ENCODE data around the gene FCAMR. TPM values are rescaled to one million over a fixed set of nuclear protein-coding genes. Genes with fewer than 3 reads are reported as not detected.

The FCAMR gene
- total RNA-seq, 4 donors from 2014 or later: not detected

GRCh38 chr1:206946261-206946660 lies 24.0 kb downstream of the FCAMR start, which contains the start of gene PIGR:
PIGR (minus strand) TSS chr1:206946466; CDS start chr1:206940531, 5,935 bp downstream.
- TF ChIP-seq POLR2A (IDR thresholded peaks at IDR 0.05): no peak
- TF ChIP-seq CTCF (IDR thresholded peaks at IDR 0.05): no peak
- intact Hi-C loops (cut with DNase I): no loop called here
- peak within 1 kb of the TSS in 1 of 4 donors; percentile 43 for H3K4me3 ChIP-seq
- DNase-seq: no peak
- WGBS, 2 donors: 67 to 77% methylated on average over 5 to 6 of the region's 7 CpGs
- peaks cover 0 to 6% (median 2%) of the 10 kb centered on the region in 3 donors for H3K4me1 ChIP-seq
- H3K27me3 ChIP-seq: peaks cover 0 to 21% (median 0%) of the 10 kb centered on the region in 4 donors
- no peaks in the 10 kb centered on the region for H3K36me3 ChIP-seq
- H3K9me3 ChIP-seq: no peaks in the 10 kb centered on the region
- peak within 1 kb of the TSS in 1 of 4 donors; percentile 21 for H3K27ac ChIP-seq

- intact Hi-C loops (cut with DNase I): no loop called here
- 85 to 91% methylated on average over 4 of the region's 4 CpGs for WGBS, 2 donors
- Histone ChIP-seq H3K9me3 (no peaks in the 10 kb centered on the region), H3K4me3 (peak overlapping the region in 1 of 4 donors; percentile 43), H3K4me1 (peaks cover 0 to 10% (median 1%) of the 10 kb centered on the region in 3 donors), H3K27ac (no peak overlapping the region), H3K27me3 (peaks cover 0 to 21% (median 0%) of the 10 kb centered on the region in 4 donors), H3K36me3 (no peaks in the 10 kb centered on the region)
- TF ChIP-seq CTCF (IDR thresholded peaks at IDR 0.05) (no peak), POLR2A (IDR thresholded peaks at IDR 0.05) (no peak)
- no peak for DNase-seq
These were observed 24.5 kb downstream of the FCAMR start for GRCh38 chr1:206945779-206946178.

GRCh38 chr1:206944703-206945102 lies 25.6 kb downstream of the FCAMR start:
- intact Hi-C loops (cut with DNase I): no loop called here
- H3K27ac ChIP-seq: no peak overlapping the region

GRCh38 chr1:206941766-206942418 lies 28.4 kb downstream of the FCAMR start:
- H3K27ac ChIP-seq: peak overlapping the region in 1 of 4 donors; percentile 37
- H3K27me3 ChIP-seq: peaks cover 0 to 19% (median 0%) of the 10 kb centered on the region in 4 donors
- no peak for DNase-seq
- H3K9me3 ChIP-seq: no peaks in the 10 kb centered on the region
- H3K36me3 ChIP-seq: no peaks in the 10 kb centered on the region
- no peak for TF ChIP-seq POLR2A (IDR thresholded peaks at IDR 0.05)
- TF ChIP-seq CTCF (IDR thresholded peaks at IDR 0.05): no peak
- intact Hi-C loops (cut with DNase I): no loop called here
- H3K4me1 ChIP-seq: peaks cover 0 to 22% (median 12%) of the 10 kb centered on the region in 3 donors
- no peak overlapping the region for H3K4me3 ChIP-seq
- WGBS, 2 donors: 39 to 45% methylated on average over 5 of the region's 6 CpGs

More at GRCh38 chr1:206944703-206945102, 25.6 kb downstream of the FCAMR start:
- H3K36me3 ChIP-seq: no peaks in the 10 kb centered on the region
- DNase-seq: no peak
- no peaks in the 10 kb centered on the region for H3K9me3 ChIP-seq
- peaks cover 0 to 21% (median 12%) of the 10 kb centered on the region in 3 donors for H3K4me1 ChIP-seq
- 83 to 92% methylated on average over 5 of the region's 5 CpGs for WGBS, 2 donors
- peaks cover 0 to 21% (median 0%) of the 10 kb centered on the region in 4 donors for H3K27me3 ChIP-seq
- TF ChIP-seq POLR2A (IDR thresholded peaks at IDR 0.05): no peak
- TF ChIP-seq CTCF (IDR thresholded peaks at IDR 0.05): no peak
- H3K4me3 ChIP-seq: peak overlapping the region in 1 of 4 donors; percentile 43

GRCh38 chr1:206940588-206940936 lies 29.7 kb downstream of the FCAMR start:
- Histone ChIP-seq H3K9me3 (no peaks in the 10 kb centered on the region), H3K36me3 (no peaks in the 10 kb centered on the region), H3K27ac (peak overlapping the region; percentile 51 to 67 (median 57)), H3K27me3 (peaks cover 0 to 10% (median 0%) of the 10 kb centered on the region in 4 donors), H3K4me3 (no peak overlapping the region), H3K4me1 (peaks cover 0 to 22% (median 12%) of the 10 kb centered on the region in 3 donors)
- DNase-seq: no peak
- WGBS, 2 donors: 86 to 97% methylated on average over 3 of the region's 3 CpGs
- intact Hi-C loops (cut with DNase I): no loop called here
- TF ChIP-seq POLR2A (IDR thresholded peaks at IDR 0.05) (no peak), CTCF (IDR thresholded peaks at IDR 0.05) (no peak)
